Panc1 (cell line): ENCODE data around the gene RCCD1. TPM values are rescaled to one million over a fixed set of nuclear protein-coding genes. Genes with fewer than 3 reads are reported as not detected.

Experiments
- ATAC-seq: fragments of 200-7000 bp; cut with Tn5 transposase; 2 replicates; pipeline ENCODE4 v1.9.1; 2020; ENCODE audit warnings: mild to moderate bottlenecking, moderate library complexity
- BruUV-seq: library from RNA; stranded (reverse); fragments of 400-500 nt; replicated peaks from 2 replicates; lab custom pipeline; 2021; lab: Mats Ljungman, UMichigan
- CTCF ChIA-PET: fragments of 300-600 bp; sonication (Branson Sonifier 250); formaldehyde crosslinking; loops from one replicate; lab custom pipeline; 2022; ENCODE audit warnings: antibody characterized with exemption; lab: Charles Lee
- POLR2A ChIA-PET: fragments of 300-600 bp; sonication (Branson Sonifier 250); formaldehyde crosslinking; loops from one replicate; lab custom pipeline; 2022; ENCODE audit warnings: antibody characterized with exemption; lab: Charles Lee
- DNase-seq: peaks from one replicate; pipeline ENCODE4 v3.0.0-alpha.2; 2010; ENCODE audit warnings: low read depth, low spot score
- H3K27ac ChIP-seq: 2 replicates; pipeline ENCODE4 v1.5.1; 2011; ENCODE audit warnings: mild to moderate bottlenecking, low read length, inconsistent platforms
- H3K27me3 ChIP-seq: fragments of 200-500 bp; sonication (Bioruptor generic); 2 replicates; pipeline ENCODE4 v1.6.0; 2014; ENCODE audit warnings: low read length, inconsistent platforms; ENCODE audit not compliant: control insufficient read depth, insufficient read depth
- H3K36me3 ChIP-seq: fragments of 200-500 bp; sonication (Bioruptor generic); 2 replicates; pipeline ENCODE4 v1.5.1; 2014; ENCODE audit warnings: inconsistent platforms, mild to moderate bottlenecking, low read length, moderate library complexity; ENCODE audit not compliant: control insufficient read depth, insufficient read depth
- H3K4me1 ChIP-seq: 2 replicates; pipeline ENCODE4 v1.5.1; 2011; ENCODE audit warnings: inconsistent platforms, mild to moderate bottlenecking, low read length, moderate library complexity; ENCODE audit not compliant: control insufficient read depth, insufficient read depth
- H3K4me3 ChIP-seq, 2 experiments: 2 replicates each; pipeline ENCODE4 v1.5.1; 2011 to 2012; ENCODE audit warnings: low read depth in 2 of 2, low read length in 2 of 2, mild to moderate bottlenecking in 2 of 2, inconsistent platforms in 1 of 2, moderate library complexity in 1 of 2
- H3K9me3 ChIP-seq: fragments of 200-500 bp; sonication (Bioruptor generic); 2 replicates; pipeline ENCODE4 v1.5.1; 2014; ENCODE audit warnings: low read depth, mild to moderate bottlenecking, inconsistent platforms, low read length, moderate library complexity; ENCODE audit not compliant: control insufficient read depth, insufficient read depth
- POLR2AphosphoS5 ChIP-seq: IDR thresholded peaks from 2 replicates; pipeline ENCODE4 v1.6.1; 2012; ENCODE audit warnings: mild to moderate bottlenecking, low read depth, low read length, moderate library complexity
- SIN3A ChIP-seq: IDR thresholded peaks from 2 replicates; pipeline ENCODE4 v1.6.1; 2012; ENCODE audit warnings: low read depth, mild to moderate bottlenecking, low read length, moderate library complexity, borderline replicate concordance; ENCODE audit not compliant: insufficient read depth
- TCF7L2 ChIP-seq: IDR thresholded peaks from 2 replicates; pipeline ENCODE4 v1.6.1; 2011; ENCODE audit warnings: mild to moderate bottlenecking, low read depth, low read length, inconsistent platforms
- in situ Hi-C: cut with HindIII; loops from 2 replicates; pipeline ENCODE4 v1.10.0; 2016; ENCODE audit warnings: low sequenced_read_pairs, low pct_unique_long_range_greater_than_20kb
- intact Hi-C: fragments of 100-400 bp; cut with micrococcal nuclease; formaldehyde crosslinking; loops from one replicate; pipeline ENCODE4 v1.10.0; 2022; ENCODE audit not compliant: unreplicated experiment
- total RNA-seq: library from RNA; stranded (reverse); gene quantifications from one replicate; pipeline ENCODE4 v1.2.1, GENCODE V29; 2021; ENCODE audit not compliant: unreplicated experiment
- TF ChIP-seq, protein P1 (sequence below), 2 experiments: IDR thresholded peaks; 2 replicates each; pipeline ENCODE4 v1.6.1; 2011 to 2012; ENCODE audit warnings: low read depth in 2 of 2, control low read depth in 1 of 2, low read length in 1 of 2, mild to moderate bottlenecking in 1 of 2, moderate library complexity in 1 of 2; ENCODE audit not compliant: insufficient read depth in 1 of 2
- TF ChIP-seq, protein P2 (sequence below): fragments of 450-650 bp; IDR thresholded peaks from 2 replicates; pipeline ENCODE4 v1.5.1; 2017; ENCODE audit warnings: mild to moderate bottlenecking

RCCD1 gene
- total RNA-seq, 1 experiment from 2014 or later: 23.6 TPM

DNA sequence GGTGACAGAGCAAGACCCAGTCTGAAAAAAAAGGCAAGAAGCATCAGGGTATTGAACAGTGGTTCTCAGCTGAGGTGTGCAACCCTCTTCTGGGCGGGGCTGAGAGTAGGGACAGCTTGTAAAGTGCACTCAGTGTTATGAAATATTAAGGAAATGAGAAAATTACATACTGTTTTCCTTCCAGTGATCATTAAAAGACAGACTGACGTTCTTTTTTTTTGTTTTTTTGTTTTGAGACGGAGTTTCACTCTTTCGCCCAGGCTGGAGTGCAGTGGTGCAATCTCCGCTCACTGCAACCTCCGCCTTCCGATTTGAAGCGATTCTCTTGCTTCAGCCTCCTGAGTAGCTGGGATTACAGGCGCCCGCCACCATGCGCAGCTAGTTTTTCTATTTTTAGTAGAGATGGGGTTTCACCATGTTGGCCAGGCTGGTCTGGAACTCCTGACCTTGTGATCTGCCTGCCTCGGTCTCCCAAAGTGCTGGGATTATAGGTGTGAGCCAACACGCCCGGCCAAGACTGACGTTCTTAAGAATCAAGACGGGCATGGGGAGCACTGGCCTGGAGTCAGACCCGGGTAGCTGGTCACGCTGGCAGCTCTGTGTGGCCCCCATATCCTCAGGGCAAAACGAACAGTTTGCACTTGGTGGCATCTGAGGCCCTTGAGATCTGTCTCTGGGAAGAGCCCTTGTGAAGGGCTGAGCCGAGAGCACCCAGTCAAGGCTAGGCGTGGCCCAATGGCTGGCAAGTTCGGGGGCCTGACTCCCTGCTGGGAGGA is 40.2 kb upstream of the RCCD1 start:
- DNase-seq (no peak), ATAC-seq (no peak)
- BruUV-seq: no TSS peak
- ChIA-PET POLR2A (no interaction called here), CTCF (no interaction called here)
- H3K27ac ChIP-seq: no peak overlapping the region
- H3K36me3 ChIP-seq: peaks cover 5% of the 10 kb centered on the region
- no peak overlapping the region for H3K4me3 ChIP-seq
- intact Hi-C loops: no loop called here
- H3K27me3 ChIP-seq: no peaks in the 10 kb centered on the region
- in situ Hi-C loops: no loop called here
- H3K9me3 ChIP-seq: no peaks in the 10 kb centered on the region
- TF ChIP-seq, protein P1, sequence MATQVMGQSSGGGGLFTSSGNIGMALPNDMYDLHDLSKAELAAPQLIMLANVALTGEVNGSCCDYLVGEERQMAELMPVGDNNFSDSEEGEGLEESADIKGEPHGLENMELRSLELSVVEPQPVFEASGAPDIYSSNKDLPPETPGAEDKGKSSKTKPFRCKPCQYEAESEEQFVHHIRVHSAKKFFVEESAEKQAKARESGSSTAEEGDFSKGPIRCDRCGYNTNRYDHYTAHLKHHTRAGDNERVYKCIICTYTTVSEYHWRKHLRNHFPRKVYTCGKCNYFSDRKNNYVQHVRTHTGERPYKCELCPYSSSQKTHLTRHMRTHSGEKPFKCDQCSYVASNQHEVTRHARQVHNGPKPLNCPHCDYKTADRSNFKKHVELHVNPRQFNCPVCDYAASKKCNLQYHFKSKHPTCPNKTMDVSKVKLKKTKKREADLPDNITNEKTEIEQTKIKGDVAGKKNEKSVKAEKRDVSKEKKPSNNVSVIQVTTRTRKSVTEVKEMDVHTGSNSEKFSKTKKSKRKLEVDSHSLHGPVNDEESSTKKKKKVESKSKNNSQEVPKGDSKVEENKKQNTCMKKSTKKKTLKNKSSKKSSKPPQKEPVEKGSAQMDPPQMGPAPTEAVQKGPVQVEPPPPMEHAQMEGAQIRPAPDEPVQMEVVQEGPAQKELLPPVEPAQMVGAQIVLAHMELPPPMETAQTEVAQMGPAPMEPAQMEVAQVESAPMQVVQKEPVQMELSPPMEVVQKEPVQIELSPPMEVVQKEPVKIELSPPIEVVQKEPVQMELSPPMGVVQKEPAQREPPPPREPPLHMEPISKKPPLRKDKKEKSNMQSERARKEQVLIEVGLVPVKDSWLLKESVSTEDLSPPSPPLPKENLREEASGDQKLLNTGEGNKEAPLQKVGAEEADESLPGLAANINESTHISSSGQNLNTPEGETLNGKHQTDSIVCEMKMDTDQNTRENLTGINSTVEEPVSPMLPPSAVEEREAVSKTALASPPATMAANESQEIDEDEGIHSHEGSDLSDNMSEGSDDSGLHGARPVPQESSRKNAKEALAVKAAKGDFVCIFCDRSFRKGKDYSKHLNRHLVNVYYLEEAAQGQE (IDR thresholded peaks at IDR 0.05; ENCODE audit: insufficient read depth in 1 of 2, low read depth in 2 of 2, low read length in 1 of 2): no peak
- TF ChIP-seq TCF7L2 (no peak), SIN3A (no peak), POLR2AphosphoS5 (no peak)
- TF ChIP-seq, protein P2, sequence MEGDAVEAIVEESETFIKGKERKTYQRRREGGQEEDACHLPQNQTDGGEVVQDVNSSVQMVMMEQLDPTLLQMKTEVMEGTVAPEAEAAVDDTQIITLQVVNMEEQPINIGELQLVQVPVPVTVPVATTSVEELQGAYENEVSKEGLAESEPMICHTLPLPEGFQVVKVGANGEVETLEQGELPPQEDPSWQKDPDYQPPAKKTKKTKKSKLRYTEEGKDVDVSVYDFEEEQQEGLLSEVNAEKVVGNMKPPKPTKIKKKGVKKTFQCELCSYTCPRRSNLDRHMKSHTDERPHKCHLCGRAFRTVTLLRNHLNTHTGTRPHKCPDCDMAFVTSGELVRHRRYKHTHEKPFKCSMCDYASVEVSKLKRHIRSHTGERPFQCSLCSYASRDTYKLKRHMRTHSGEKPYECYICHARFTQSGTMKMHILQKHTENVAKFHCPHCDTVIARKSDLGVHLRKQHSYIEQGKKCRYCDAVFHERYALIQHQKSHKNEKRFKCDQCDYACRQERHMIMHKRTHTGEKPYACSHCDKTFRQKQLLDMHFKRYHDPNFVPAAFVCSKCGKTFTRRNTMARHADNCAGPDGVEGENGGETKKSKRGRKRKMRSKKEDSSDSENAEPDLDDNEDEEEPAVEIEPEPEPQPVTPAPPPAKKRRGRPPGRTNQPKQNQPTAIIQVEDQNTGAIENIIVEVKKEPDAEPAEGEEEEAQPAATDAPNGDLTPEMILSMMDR: no peak
- no peaks in the 10 kb centered on the region for H3K4me1 ChIP-seq

DNA sequence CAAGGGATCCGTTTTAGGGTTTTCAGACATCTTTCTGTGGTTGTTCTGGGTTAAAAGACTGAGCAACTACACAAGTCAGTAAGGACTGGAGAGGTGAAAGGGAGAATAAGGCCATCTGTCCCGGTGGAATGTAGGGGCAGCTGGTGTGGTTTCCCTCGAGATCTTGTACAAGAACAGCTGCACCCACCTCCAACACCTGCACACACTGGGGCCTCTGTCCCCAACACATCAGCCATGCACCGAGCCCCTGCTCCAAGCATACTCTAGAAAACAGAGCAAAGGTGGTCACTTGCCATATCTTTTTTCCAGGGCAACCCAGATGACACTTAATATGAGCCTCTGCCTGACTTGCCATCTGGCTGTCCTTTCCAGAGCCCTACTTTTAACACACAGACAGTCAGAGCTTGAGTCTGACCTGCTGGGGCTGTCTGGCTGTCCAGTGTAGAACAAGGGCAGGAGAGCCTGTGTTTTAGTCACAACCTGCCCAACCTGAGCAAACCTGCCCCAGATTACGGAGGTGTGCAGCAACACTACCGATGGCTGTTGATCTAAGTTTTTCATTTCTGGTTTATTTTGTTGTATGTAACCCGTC is 39.4 kb upstream of the RCCD1 start:
- no peaks in the 10 kb centered on the region for H3K9me3 ChIP-seq
- intact Hi-C loops: no loop called here
- H3K27me3 ChIP-seq: no peaks in the 10 kb centered on the region
- peaks cover 7% of the 10 kb centered on the region for H3K36me3 ChIP-seq
- CTCF ChIA-PET: no interaction called here
- DNase-seq (no peak), ATAC-seq (no peak)
- H3K4me3 ChIP-seq: no peak overlapping the region
- in situ Hi-C loops: no loop called here
- TF ChIP-seq, protein P2: no peak
- no TSS peak for BruUV-seq
- no peaks in the 10 kb centered on the region for H3K4me1 ChIP-seq
- POLR2A ChIA-PET: no interaction called here
- H3K27ac ChIP-seq: no peak overlapping the region
